ENCODE results near the gene SLC17A4.

Gene SLC17A4

GRCh38 chr6:25754535-25754934 lies at the start of gene SLC17A4:
Gene SLC17A4 (plus strand): TSS chr6:25754742. CDS start chr6:25761963, 7,221 bp downstream.
- no peak for DNase-seq (ENCODE audit: low read depth)
- no peak for TF ChIP-seq CTCF (IDR thresholded peaks at IDR 0.05; ENCODE audit: insufficient read depth, low read depth, low read length, missing control alignments)
- H3K4me3 ChIP-seq (ENCODE audit: low read depth, low read length): no peak within 1 kb of the TSS

DNA sequence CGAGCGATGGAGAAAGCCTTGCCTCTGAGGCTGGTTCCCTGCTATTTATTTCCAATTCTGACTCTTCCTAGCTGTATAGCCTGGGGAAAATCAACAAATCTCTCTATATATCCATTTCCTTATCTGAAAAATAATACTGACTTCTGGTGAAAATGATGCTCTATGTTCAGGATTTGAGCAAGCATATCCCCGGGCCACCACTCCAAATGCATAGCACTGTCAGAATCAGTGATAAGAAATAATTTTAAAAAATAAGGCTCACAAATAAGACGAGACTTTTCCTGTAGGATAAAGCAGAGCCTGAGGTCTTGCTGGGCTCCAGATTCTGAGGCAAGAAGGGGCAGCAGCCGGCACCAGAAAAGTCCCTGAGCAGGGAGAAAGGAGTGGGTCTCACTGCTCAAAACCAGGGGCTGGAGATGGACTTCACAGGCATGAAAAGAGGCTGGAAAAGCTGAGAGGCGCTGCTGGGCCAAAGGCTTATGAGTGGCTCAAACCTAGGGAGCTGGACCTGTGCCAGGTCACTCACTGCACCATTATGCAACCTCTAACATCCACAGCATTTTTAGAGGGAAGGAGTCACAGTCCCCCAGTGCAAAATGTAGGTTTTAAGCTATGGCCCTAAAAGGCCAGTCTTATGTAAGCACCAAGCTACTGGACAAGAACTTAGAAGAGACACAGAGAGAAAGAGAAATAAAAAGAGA lies 48.1 kb upstream of the SLC17A4 start:
- no peak for TF ChIP-seq CTCF (IDR thresholded peaks at IDR 0.05; ENCODE audit: insufficient read depth, low read depth, low read length, missing control alignments)
- no peak overlapping the region for H3K4me3 ChIP-seq (ENCODE audit: low read depth, low read length)
- no peak for DNase-seq (ENCODE audit: low read depth)

DNA sequence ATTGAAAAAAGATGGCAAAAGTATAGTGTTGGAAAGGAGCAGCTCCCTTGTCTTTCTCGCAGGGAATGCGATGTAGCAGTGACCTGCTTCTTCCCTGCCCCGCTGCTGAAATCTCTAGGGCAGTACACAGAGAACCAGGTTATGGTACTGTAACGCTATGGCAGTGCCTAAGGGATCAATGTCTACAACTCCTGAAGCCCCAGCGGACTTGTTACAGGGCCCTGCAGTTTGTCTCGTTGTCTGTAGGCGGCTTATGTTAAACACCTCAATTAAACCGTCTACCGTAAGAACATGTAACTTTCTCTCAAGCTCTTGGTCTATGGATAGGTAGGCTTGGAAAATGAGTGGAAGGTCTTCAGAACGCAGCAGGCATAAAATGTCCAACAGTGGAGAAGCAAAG lies 44.8 kb upstream of the SLC17A4 start:
- H3K4me3 ChIP-seq (ENCODE audit: low read depth, low read length): no peak overlapping the region
- TF ChIP-seq CTCF (IDR thresholded peaks at IDR 0.05; ENCODE audit: insufficient read depth, low read depth, low read length, missing control alignments): no peak
- DNase-seq (ENCODE audit: low read depth): no peak

DNA sequence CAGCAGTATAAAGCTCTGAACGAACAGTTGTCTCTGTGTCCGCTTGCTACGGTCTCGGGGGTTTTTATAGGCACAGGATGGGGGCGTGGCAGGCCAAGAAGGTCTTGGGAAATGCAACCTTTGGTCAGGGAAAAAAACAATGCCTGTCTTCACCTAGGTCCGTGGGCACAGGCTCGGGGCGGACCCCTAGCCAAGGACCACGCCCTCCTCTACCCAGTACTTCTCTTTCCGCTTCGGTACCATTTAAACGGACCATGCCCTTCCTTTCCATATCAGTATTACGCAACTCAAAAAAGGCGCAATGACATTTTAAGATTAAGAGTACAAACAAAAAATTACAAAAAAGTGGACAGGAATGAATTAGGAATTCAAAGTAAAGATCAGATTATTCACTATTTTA lies 44.3 kb upstream of the SLC17A4 start:
- TF ChIP-seq CTCF (IDR thresholded peaks at IDR 0.05; ENCODE audit: insufficient read depth, low read depth, low read length, missing control alignments): no peak
- no peak overlapping the region for H3K4me3 ChIP-seq (ENCODE audit: low read depth, low read length)
- no peak for DNase-seq (ENCODE audit: low read depth)

DNA sequence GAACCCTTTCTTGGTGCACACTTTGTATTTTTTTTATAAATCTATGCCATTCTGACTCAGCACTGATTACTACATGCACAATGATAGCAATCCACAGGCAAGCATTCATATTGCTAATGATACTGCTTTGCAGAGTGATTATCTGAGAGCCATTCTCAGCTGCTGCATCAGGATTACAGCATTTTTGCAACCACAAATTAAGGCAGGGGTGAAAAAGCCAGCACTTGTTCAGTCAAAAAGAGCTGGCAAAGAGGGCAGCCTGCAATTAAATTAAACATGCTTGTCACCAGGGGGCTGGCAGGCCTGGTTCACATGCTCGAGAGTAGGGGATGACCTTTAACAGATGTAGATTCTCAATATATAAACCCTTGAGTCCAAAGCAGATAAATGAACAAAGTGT lies 40.7 kb upstream of the SLC17A4 start:
- no peak overlapping the region for H3K4me3 ChIP-seq (ENCODE audit: low read depth, low read length)
- no peak for DNase-seq (ENCODE audit: low read depth)
- TF ChIP-seq CTCF (IDR thresholded peaks at IDR 0.05; ENCODE audit: insufficient read depth, low read depth, low read length, missing control alignments): no peak

- TF ChIP-seq CTCF (IDR thresholded peaks at IDR 0.05; ENCODE audit: insufficient read depth, low read depth, low read length, missing control alignments): no peak
- DNase-seq (ENCODE audit: low read depth): no peak
- H3K4me3 ChIP-seq (ENCODE audit: low read depth, low read length): no peak overlapping the region
Observed at GRCh38 chr6:25714765-25715164, 39.8 kb upstream of the SLC17A4 start.

- no peak for TF ChIP-seq CTCF (IDR thresholded peaks at IDR 0.05; ENCODE audit: insufficient read depth, low read depth, low read length, missing control alignments)
- H3K4me3 ChIP-seq (ENCODE audit: low read depth, low read length): no peak overlapping the region
- no peak for DNase-seq (ENCODE audit: low read depth)
Observed at GRCh38 chr6:25715794-25716193, 38.7 kb upstream of the SLC17A4 start.

Data from GM12865 (cell line).